K562 (cell line): ENCODE results near the gene ASB2. TPM values are rescaled to one million over a fixed set of nuclear protein-coding genes. Genes with fewer than 3 reads are reported as not detected.

Source experiments
- KAT2B ChIP-seq: IDR thresholded peaks from one replicate; pipeline ENCODE4 v1.6.1; 2012; ENCODE audit warnings: low read depth, mild to moderate bottlenecking, control low read depth, inconsistent platforms, low read length, moderate library complexity
- MYBL2 ChIP-seq, 2 experiments: fragments of 450-650 bp in 1 of 2; sonication (generic) in 1 of 2; formaldehyde crosslinking in 1 of 2; IDR thresholded peaks; 2 replicates each; pipeline versions ENCODE4 v1.6.1 to v1.8.1; 2017 to 2022; ENCODE audit warnings: borderline replicate concordance in 1 of 2, inconsistent platforms in 1 of 2, low read depth in 1 of 2, mild to moderate bottlenecking in 1 of 2, missing genetic modification reagents in 1 of 2, moderate library complexity in 1 of 2
- NR1H2 ChIP-seq: sonication (generic); formaldehyde crosslinking; IDR thresholded peaks from 2 replicates; pipeline ENCODE4 v1.4.0; 2020; ENCODE audit warnings: mild to moderate bottlenecking, missing genetic modification reagents
- PRDM10 ChIP-seq: fragments of 450-650 bp; IDR thresholded peaks from 2 replicates; pipeline ENCODE4 v1.6.1; 2018; ENCODE audit not compliant: partially characterized antibody
- RERE ChIP-seq: sonication (generic); formaldehyde crosslinking; IDR thresholded peaks from 2 replicates; pipeline ENCODE4 v1.8.0; 2023; ENCODE audit warnings: missing genetic modification reagents, mild to moderate bottlenecking, borderline replicate concordance
- U2AF1 ChIP-seq: fragments of 200-400 bp; formaldehyde crosslinking; optimal IDR thresholded peaks from 2 replicates; pipeline ENCODE3; 2017; ENCODE audit warnings: mild to moderate bottlenecking, low read depth, low read length, moderate library complexity
- polyA plus RNA-seq, 8 experiments: library from polyadenylated mRNA; depleted of rRNA in 4 of 8; stranded (reverse) in 5 of 8; unstranded in 3 of 8; fragments of >200 nt; fragmentation: Nextera tagmentation in 2 of 8; fragmentation: Illumina TruSeq in 1 of 8; extraction: Ambion mirVana in 2 of 8; extraction: Trizol in 1 of 8; gene quantifications; 2 replicates each; pipeline versions ENCODE4 v1.2.1 to v1.2.3, GENCODE V29; 2011 to 2014; ENCODE audit warnings: inconsistent platforms in 1 of 8, missing spikeins in 1 of 8
- total RNA-seq, 7 experiments: library from RNA; depleted of rRNA in 6 of 7; stranded (reverse); fragments of >200 nt in 6 of 7; fragmentation: Illumina TruSeq in 2 of 7; extraction: Trizol in 2 of 7; gene quantifications; 2 replicates each; pipeline versions ENCODE4 v1.2.1 to v1.2.3, GENCODE V29; 2011 to 2021; ENCODE audit warnings: low replicate concordance in 1 of 7
- TF ChIP-seq, protein P1 (sequence below): fragments of 250-450 bp; sonication (Bioruptor Pico); IDR thresholded peaks from 2 replicates; pipeline ENCODE4 v1.5.0; 2021; ENCODE audit warnings: mild to moderate bottlenecking, moderate library complexity

The ASB2 gene
- total and polyA plus RNA-seq, 9 of the 15 experiments (the other 6 are each of a cell fraction or from before 2014, with no cell fraction given): not detected

GRCh38 chr14:93943052-93943451 lies 33.3 kb downstream of the ASB2 start (continued):
- TF ChIP-seq MYBL2 (IDR thresholded peaks at IDR 0.05; ENCODE audit: low read depth) (no peak), MYBL2 (CRISPR knock-in tag; IDR thresholded peaks at IDR 0.05; ENCODE audit: borderline replicate concordance) (no peak), KAT2B (no peak), NR1H2 (CRISPR knock-in tag) (no peak), RERE (CRISPR knock-in tag) (no peak), PRDM10 (no peak), U2AF1 (no peak)
- TF ChIP-seq, protein P1, sequence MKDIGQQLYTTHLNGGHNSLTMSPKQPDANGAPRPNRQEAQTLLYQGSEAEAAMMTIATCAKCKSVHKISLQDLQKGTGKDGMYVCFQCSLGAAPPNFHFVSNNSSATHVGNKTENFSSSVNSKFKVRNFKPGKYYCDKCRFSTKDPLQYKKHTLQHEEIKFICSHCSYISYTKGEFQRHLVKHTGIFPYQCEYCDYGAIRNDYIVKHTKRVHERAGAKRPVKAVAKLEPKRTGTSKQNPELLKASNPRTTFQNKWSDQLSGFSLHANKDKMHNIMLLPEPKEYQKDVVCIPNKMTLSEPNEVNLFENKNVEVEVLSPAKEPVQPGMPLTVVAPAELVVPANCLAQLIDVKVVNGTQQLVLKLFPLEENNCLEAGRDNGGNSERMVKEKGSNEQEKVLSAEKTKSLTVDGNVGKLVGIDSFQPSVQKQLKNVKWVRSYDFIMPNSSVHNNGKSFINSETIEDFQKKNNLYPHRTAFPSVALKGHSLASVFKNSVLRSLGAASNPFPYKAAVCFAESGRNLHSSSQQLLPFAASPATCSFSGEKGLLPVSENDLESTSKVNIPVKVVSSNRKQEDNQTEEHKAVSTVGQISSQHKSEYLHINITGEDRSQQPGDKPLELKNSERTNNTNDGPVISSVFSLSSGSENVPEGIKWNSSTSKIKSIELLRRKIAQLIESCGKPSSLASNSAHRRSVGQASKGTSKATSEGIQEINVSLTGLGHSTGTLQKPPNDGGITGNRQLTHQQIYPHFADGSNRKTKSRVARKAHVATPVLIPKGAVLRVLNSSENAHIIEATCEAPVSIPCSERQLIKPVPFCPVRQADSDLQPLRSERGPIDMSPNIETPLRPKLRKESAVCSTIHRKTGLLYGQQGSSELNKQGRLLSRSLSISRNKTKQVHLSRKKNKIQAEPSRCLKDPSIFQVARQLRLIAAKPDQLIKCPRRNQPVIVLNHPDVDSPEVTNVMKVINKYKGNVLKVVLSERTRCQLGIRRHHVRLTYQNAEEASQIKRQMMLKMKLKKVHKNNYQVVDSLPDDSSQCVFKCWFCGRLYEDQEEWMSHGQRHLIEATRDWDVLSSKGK (CRISPR knock-in tag): no peak
- TF ChIP-seq, all 486 proteins: peak for 0
